GM23248 (cell line): Measurements from ENCODE around the gene PSMB10. TPM values are rescaled to one million over a fixed set of nuclear protein-coding genes. Genes with fewer than 3 reads are reported as not detected.
"Not testable (repeated sequence)": the region's sequence is repeated elsewhere in the genome, so short reads cannot be mapped to it uniquely, and the experiment has no call there.

ENCODE experiments used
- DNase-seq: peaks from one replicate; pipeline ENCODE4 v3.0.0-alpha.2; 2015
- H2AFZ ChIP-seq: fragments of 200-600 bp; sonication (generic); 2 replicates; pipeline ENCODE4 v1.6.1; 2016; ENCODE audit warnings: antibody characterized with exemption
- H3F3A ChIP-seq: fragments of 200-600 bp; sonication (generic); 2 replicates; pipeline ENCODE4 v1.6.1; 2016; ENCODE audit warnings: mild to moderate bottlenecking, antibody characterized with exemption, mixed run types; ENCODE audit not compliant: insufficient read depth
- H3K27ac ChIP-seq: fragments of 200-600 bp; sonication (generic); 2 replicates; pipeline ENCODE4 v1.5.1; 2016; ENCODE audit warnings: mild to moderate bottlenecking
- H3K27me3 ChIP-seq: fragments of 200-600 bp; sonication (generic); replicated peaks from 2 replicates; pipeline ENCODE4 v1.6.1; 2016; ENCODE audit warnings: mild to moderate bottlenecking; ENCODE audit not compliant: insufficient read depth
- H3K36me3 ChIP-seq: fragments of 200-600 bp; sonication (generic); 2 replicates; pipeline ENCODE4 v1.6.1; 2016; ENCODE audit warnings: low read depth, mild to moderate bottlenecking
- H3K4me1 ChIP-seq: fragments of 200-600 bp; sonication (generic); 2 replicates; pipeline ENCODE4 v1.6.1; 2016; ENCODE audit warnings: mild to moderate bottlenecking; ENCODE audit not compliant: insufficient read depth
- H3K4me2 ChIP-seq: fragments of 200-600 bp; sonication (generic); one replicate; pipeline ENCODE4 v1.6.1; 2016; ENCODE audit warnings: mild to moderate bottlenecking; ENCODE audit not compliant: unreplicated experiment
- H3K4me3 ChIP-seq: fragments of 200-600 bp; sonication (generic); 2 replicates; pipeline ENCODE4 v1.5.1; 2016; ENCODE audit warnings: mild to moderate bottlenecking
- H3K79me2 ChIP-seq: fragments of 200-600 bp; sonication (generic); 2 replicates; pipeline ENCODE4 v1.6.1; 2016; ENCODE audit warnings: mild to moderate bottlenecking; ENCODE audit not compliant: insufficient read depth
- H3K9ac ChIP-seq: fragments of 200-600 bp; sonication (generic); 2 replicates; pipeline ENCODE4 v1.6.1; 2016; ENCODE audit warnings: mild to moderate bottlenecking
- H3K9me2 ChIP-seq: fragments of 200-600 bp; sonication (generic); 2 replicates; pipeline ENCODE4 v1.6.1; 2016; ENCODE audit warnings: mixed run types, mild to moderate bottlenecking, moderate library complexity; ENCODE audit not compliant: insufficient read depth
- H3K9me3 ChIP-seq: fragments of 200-600 bp; sonication (generic); one replicate; pipeline ENCODE4 v1.6.1; 2017; ENCODE audit warnings: low read depth
- H4K20me1 ChIP-seq: fragments of 200-600 bp; sonication (generic); 2 replicates; pipeline ENCODE4 v1.6.0; 2016; ENCODE audit not compliant: insufficient read depth
- EZH2 ChIP-seq: fragments of 200-600 bp; sonication (generic); IDR thresholded peaks from 2 replicates; pipeline ENCODE4 v1.6.1; 2018; ENCODE audit warnings: antibody characterized with exemption, mild to moderate bottlenecking; ENCODE audit not compliant: insufficient read depth, poor library complexity, severe bottlenecking
- EZH2phosphoT487 ChIP-seq: fragments of 200-600 bp; sonication (generic); IDR thresholded peaks from 2 replicates; pipeline ENCODE4 v1.6.1; 2018; ENCODE audit warnings: antibody characterized with exemption, moderate library complexity, mild to moderate bottlenecking, low read depth; ENCODE audit not compliant: insufficient read depth
- whole genome bisulfite sequencing, 2 experiments: methylation state at CpG; one replicate each; pipeline ENCODE4 v1.1.6; 2015 to 2017; ENCODE audit warnings: low lambda C conversion rate in 2 of 2, low coverage in 1 of 2; ENCODE audit errors: missing lambda C conversion rate in 2 of 2; 5-methylcytosine and 5-hydroxymethylcytosine counted together
- in situ Hi-C: fragments of 300-500 bp; cut with MboI; formaldehyde crosslinking; loops from 2 replicates; pipeline ENCODE4 v1.15.0; 2020
- polyA plus RNA-seq: library from polyadenylated mRNA; unstranded; fragments of >200 nt; fragmentation: Nextera tagmentation; extraction: Ambion mirVana; gene quantifications from 2 replicates; pipeline ENCODE4 v1.2.1, GENCODE V29; 2016
- total RNA-seq: library from RNA; depleted of rRNA; stranded (reverse); fragments of >200 nt; shearing (Covaris generic); gene quantifications from 2 replicates; pipeline ENCODE4 v1.2.3, GENCODE V29; 2014

Gene PSMB10
- total and polyA plus RNA-seq, 2 experiments from 2014 or later, result 18.9 to 55.1 TPM

DNA sequence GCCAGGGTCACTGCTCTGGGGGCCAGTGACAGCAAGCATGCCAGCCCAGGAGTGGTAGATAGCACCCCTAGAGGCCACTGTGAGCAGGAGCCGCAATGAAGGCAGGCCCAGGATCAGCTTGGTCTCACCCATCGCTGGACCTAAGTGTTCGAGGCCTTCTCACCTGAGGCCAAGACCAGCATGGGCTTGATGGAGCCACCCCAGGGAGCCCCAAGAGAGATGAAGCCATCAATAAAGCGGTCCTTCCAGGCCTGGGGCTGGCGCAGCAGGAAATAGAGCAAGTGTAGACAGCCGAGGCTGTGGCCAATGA is 5.5 kb upstream of the PSMB10 start:
- Histone ChIP-seq H3F3A (peaks cover 25% of the 10 kb centered on the region), H3K9me2 (no peaks in the 10 kb centered on the region), H3K27ac (no peak overlapping the region), H3K4me2 (no peak overlapping the region), H3K36me3 (peaks cover 18% of the 10 kb centered on the region; the same call in 1 of the 2 replicates), H3K79me2 (0 out of 2 replicates have a peak, but pooled peaks cover 3% of the 10 kb centered on the region), H3K4me1 (peaks cover 4% of the 10 kb centered on the region), H3K9me3 (no peaks in the 10 kb centered on the region), H4K20me1 (no peaks in the 10 kb centered on the region), H3K9ac (no peak overlapping the region), H3K4me3 (no peak overlapping the region), H2AFZ (no peak overlapping the region), H3K27me3 (no peaks in the 10 kb centered on the region)
- 75 to 78% methylated on average over 6 of the region's 6 CpGs for WGBS, 2 experiments
- in situ Hi-C loops, result no loop called here
- peak; percentile 60 for DNase-seq
- TF ChIP-seq EZH2 (no peak), EZH2phosphoT487 (no peak)

DNA sequence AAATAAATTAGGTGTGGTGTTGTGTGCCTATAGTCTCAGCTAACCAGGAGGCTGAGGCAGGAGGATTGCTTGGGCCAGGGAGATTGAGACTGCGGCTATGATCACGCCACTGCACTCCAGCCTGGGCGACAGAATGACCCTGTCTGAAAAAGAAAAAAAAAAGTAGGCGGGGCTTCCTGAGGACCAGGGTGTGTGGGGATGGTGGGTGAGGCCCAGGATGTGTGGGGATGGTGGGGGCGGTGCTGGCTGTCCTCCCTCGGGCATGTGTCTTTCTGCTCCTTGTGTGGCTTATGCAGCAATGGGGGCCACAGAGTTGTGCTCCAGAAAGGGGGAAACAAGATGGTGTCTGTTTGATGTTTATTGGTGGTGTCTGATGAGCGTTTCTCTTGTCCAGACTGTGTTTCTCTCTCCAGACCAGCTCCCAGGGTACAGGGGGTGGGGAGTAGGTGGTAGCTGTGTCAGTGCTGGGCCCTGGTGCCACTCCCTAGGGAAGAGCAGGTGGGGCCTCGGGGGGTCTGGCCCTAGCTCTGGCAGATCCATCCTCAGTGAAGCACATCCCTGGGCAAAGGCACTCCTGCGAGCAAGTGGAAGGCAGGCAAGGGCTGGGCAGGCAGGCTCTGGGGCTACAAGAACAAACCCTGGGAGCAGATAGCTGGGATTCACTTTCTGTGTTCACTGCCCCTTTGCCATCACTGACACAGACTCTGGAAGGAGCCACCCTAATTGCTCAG is 5.0 kb upstream of the PSMB10 start:
- no peak for DNase-seq
- 74 to 83% methylated on average over 8 to 9 of the region's 9 CpGs for WGBS, 2 experiments
- Histone ChIP-seq H3K36me3 (peaks cover 18% of the 10 kb centered on the region; the same call in 1 of the 2 replicates), H3F3A (peaks cover 29% of the 10 kb centered on the region), H3K9ac (no peak overlapping the region), H3K79me2 (0 out of 2 replicates have a peak, but pooled peaks cover 3% of the 10 kb centered on the region), H3K4me2 (no peak overlapping the region), H3K27ac (no peak overlapping the region), H3K9me2 (no peaks in the 10 kb centered on the region), H3K4me1 (peaks cover 7% of the 10 kb centered on the region), H3K27me3 (no peaks in the 10 kb centered on the region), H3K4me3 (no peak overlapping the region), H2AFZ (no peak overlapping the region), H4K20me1 (no peaks in the 10 kb centered on the region), H3K9me3 (no peaks in the 10 kb centered on the region)
- in situ Hi-C loops, result no loop called here
- TF ChIP-seq EZH2 (no peak), EZH2phosphoT487 (no peak)

DNA sequence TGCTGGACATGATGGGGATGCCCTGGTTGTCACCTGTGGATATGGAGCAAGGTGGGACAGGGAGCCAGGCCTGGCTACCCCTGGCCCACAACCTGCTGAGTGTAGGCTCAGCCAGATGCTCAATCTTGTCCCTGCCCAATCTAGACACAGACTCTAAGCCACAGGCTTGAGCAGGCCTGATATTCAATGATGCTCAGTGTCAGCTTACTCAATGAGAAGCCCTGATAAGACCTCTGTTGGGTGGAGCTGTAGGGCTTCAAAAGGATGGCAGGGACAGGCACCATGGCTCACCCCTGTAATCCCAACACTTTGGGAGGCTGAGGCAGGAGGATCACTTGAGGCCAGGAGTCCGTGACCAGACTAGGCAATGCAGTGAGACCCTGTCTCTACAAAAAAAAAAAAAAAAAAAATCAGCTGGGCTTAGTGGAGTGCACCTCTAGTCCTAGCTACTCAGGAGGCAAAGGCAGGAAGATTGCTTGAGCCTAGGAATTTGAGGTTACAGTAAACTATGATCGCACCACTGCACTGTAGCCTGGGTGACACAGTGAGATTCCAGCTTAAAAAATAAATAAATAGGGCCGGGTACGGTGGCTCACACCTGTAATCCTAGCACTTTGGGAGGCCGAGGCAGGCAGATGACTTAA is 3.9 kb upstream of the PSMB10 start:
- H3K9me3 ChIP-seq, result no peaks in the 10 kb centered on the region
- peaks cover 18% of the 10 kb centered on the region; the same call in 1 of the 2 replicates for H3K36me3 ChIP-seq
- H3K9me2 ChIP-seq, result no peaks in the 10 kb centered on the region
- H4K20me1 ChIP-seq, result no peaks in the 10 kb centered on the region
- 92 to 97% methylated on average over 5 of the region's 5 CpGs for WGBS, 2 experiments
- 0 out of 2 replicates have a peak, but pooled peaks cover 3% of the 10 kb centered on the region for H3K79me2 ChIP-seq
- no peak overlapping the region for H3K9ac ChIP-seq
- H3K4me2 ChIP-seq, result no peak overlapping the region
- H2AFZ ChIP-seq, result no peak overlapping the region
- in situ Hi-C loops, result no loop called here
- no peak for DNase-seq
- TF ChIP-seq EZH2phosphoT487 (no peak), EZH2 (no peak)
- H3K27me3 ChIP-seq, result no peaks in the 10 kb centered on the region
- peaks cover 7% of the 10 kb centered on the region for H3K4me1 ChIP-seq
- H3K4me3 ChIP-seq, result no peak overlapping the region
- H3K27ac ChIP-seq, result no peak overlapping the region
- peaks cover 29% of the 10 kb centered on the region for H3F3A ChIP-seq

DNA sequence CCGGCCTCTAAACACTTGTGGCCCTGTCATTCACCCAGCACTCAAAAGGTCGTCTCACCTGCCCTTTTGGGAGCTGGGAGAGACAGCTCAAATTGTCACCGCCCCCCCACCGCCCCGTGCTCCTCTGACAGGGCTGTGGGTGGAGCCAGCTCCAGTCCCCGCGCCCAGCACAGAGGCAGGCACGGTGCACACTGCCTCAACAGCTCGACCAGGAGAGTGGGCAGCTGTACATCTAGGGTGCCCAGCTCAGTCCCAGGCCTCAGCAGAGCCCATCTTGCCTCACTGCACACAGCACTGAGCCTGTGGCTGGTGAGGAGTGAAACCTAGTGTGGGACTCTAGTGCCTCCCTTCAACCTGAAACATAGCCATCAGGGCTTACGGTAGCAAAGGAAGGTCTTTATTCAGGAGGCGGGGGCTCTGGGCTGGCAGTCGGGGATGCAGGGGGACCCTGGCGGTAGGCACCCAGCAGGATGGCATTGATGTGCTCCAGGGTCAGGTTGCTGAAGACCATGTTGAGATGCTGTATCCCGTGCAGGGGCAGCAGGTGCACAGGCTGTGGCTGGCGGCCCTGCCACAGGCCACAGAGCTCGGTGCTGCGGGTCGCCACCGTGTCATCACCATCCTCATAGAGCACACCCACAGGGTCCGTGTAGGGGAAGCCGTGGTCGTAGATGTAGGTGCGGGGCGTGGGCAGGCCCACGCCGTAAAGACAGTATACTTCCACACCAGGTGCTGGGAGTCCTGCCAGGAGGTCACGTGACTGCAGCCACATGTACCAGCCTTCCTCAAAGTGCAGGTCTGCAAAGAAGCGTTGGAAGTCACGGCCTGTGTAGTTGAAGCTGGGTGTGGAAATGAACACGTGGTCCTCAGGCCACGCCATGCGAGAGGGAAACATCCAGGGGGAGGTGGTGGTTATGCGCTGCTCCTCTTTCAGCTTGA is 3.1 kb upstream of the PSMB10 start:
- peaks cover 14% of the 10 kb centered on the region; the same call in 1 of the 2 replicates for H3K36me3 ChIP-seq
- no peaks in the 10 kb centered on the region for H4K20me1 ChIP-seq
- 79 to 81% methylated on average over 28 to 33 of the region's 33 CpGs for WGBS, 2 experiments

DNA sequence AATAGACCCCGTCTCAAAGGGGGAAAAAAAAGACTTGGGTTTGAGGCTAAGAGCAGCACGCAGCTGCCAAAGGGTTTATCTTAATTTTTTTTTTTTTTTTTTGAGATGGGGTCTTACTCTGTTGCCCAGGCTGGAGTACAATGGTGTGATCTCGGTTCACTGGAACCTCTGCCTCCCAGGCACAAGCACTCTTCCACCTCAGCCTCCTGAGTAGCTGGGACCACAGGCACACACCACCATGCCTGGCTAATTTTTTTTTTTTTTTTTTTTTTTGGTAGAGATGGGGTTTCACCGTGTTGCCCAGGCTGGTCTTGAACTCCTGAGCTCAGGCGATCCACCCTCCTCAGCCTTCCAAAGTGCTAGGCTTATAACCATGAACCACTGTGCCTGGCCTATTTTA is 1.1 kb upstream of the PSMB10 start:
- Histone ChIP-seq H3K4me1 (peaks cover 15% of the 10 kb centered on the region), H3K4me3 (0 out of 2 replicates have a peak overlapping the region, but pooled peaks have one; percentile 92), H3K9ac (0 out of 2 replicates have a peak overlapping the region, but pooled peaks have one; percentile 92), H3K27ac (peak overlapping the region; percentile 79; the same call in 1 of the 2 replicates), H3F3A (peaks cover 29% of the 10 kb centered on the region)
- H3K36me3 ChIP-seq, in situ Hi-C loops, H3K79me2 ChIP-seq, H3K9me2 ChIP-seq, H3K4me2 ChIP-seq, DNase-seq, H2AFZ ChIP-seq, H4K20me1 ChIP-seq, H3K27me3 ChIP-seq, H3K9me3 ChIP-seq: not testable (repeated sequence)
- 98 to 100% methylated on average over 5 of the region's 5 CpGs for WGBS, 2 experiments

More for the DNA sequence above, 3.1 kb upstream of the PSMB10 start:
- H3K79me2 ChIP-seq, result 0 out of 2 replicates have a peak, but pooled peaks cover 3% of the 10 kb centered on the region
- H3K27me3 ChIP-seq, result no peaks in the 10 kb centered on the region
- H3K4me1 ChIP-seq, result peaks cover 13% of the 10 kb centered on the region
- no peak overlapping the region for H3K9ac ChIP-seq
- in situ Hi-C loops, result no loop called here
- H3K4me3 ChIP-seq, result no peak overlapping the region
- no peaks in the 10 kb centered on the region for H3K9me2 ChIP-seq
- H3F3A ChIP-seq, result peaks cover 29% of the 10 kb centered on the region
- no peaks in the 10 kb centered on the region for H3K9me3 ChIP-seq
- TF ChIP-seq EZH2phosphoT487 (no peak), EZH2 (no peak)
- H3K4me2 ChIP-seq, result no peak overlapping the region
- DNase-seq, result no peak
- no peak overlapping the region for H3K27ac ChIP-seq
- no peak overlapping the region for H2AFZ ChIP-seq
